Measurements from ENCODE around the gene ABL1. TPM values are rescaled to one million over a fixed set of nuclear protein-coding genes. Genes with fewer than 3 reads are reported as not detected.

Gene ABL1
- total RNA-seq, 1 experiment from 2014 or later, result 83.6 TPM

DNA sequence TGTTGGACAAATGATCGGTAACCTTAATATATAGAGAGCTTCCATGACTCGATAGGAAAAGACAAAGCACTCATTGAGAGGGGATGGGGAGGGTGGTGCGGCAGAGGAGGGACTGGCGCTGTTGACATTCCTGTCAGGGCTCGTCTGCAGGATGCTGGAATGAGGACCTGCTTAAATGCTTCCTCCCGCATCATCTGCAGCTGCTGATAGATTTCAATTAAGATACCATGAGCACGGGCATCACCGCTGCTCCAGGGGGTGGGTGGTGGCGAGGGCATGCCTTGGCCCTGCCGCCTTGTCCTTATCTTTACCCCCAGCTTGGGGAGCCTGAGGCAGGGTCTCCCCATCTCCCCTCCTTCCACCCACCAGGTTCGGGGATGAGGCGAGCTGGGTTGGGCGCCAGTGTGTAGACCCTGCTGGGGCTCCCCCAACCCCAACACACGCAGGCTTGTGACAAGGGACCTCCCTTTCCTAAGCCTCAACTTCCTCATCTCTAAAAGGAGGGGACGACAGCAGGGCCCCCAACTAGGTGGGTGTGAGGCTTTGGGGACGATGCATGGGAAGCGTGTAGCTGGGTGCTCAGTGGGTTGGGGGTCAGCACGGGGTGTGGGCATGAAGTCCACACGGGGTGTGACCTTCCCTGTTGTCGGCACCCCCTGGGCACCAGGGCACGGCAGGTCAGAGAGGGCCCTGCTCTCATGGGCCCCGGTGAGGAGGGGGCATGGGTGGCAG, 73.3 kb downstream of the ABL1 start:
- H2AK5ac ChIP-seq (ENCODE audit: insufficient read length, low read length), result no peak overlapping the region
- no peak overlapping the region; the same call in 1 of the 2 replicates for H3K14ac ChIP-seq (ENCODE audit: insufficient read depth, low read length)
- H3K79me2 ChIP-seq (ENCODE audit: insufficient read depth, low read length), result no peaks in the 10 kb centered on the region
- H3K9me3 ChIP-seq (ENCODE audit: control insufficient read depth, low read depth, low read length), result no peaks in the 10 kb centered on the region
- no peak overlapping the region for H3K9ac ChIP-seq (ENCODE audit: extremely low read depth, insufficient read length, low read length)
- no peak overlapping the region for H2AFZ ChIP-seq (ENCODE audit: low read length)
- no peak for DNase-seq
- H2BK15ac ChIP-seq (ENCODE audit: low read depth, low read length), result no peak overlapping the region
- no peak overlapping the region for H2BK5ac ChIP-seq (ENCODE audit: insufficient read length, low read length)
- H3K23me2 ChIP-seq (ENCODE audit: insufficient read length, low read depth, low read length, poor library complexity, severe bottlenecking), result no peaks in the 10 kb centered on the region
- H4K20me1 ChIP-seq (ENCODE audit: control insufficient read depth, insufficient read depth, insufficient read length), result no peaks in the 10 kb centered on the region
- H4K5ac ChIP-seq (ENCODE audit: insufficient read length, low read depth, low read length), result no peak overlapping the region
- Mint-ChIP-seq H3K27me3 (ENCODE audit: low read depth) (no peaks in the 10 kb centered on the region), H3K9me3 (no peaks in the 10 kb centered on the region), H3K4me1 (peaks cover 5 to 31% of the 10 kb centered on the region in 2 experiments), H3K4me3 (no peak overlapping the region), H3K27ac (no peak overlapping the region), H3K36me3 (ENCODE audit: insufficient read depth in 1 of 3, low read depth in 3 of 3) (no peaks in the 10 kb centered on the region; a peak in 1 of 7 replicates)
- no peak overlapping the region for H3T11ph ChIP-seq (ENCODE audit: low read length)
- TF ChIP-seq, protein P1, sequence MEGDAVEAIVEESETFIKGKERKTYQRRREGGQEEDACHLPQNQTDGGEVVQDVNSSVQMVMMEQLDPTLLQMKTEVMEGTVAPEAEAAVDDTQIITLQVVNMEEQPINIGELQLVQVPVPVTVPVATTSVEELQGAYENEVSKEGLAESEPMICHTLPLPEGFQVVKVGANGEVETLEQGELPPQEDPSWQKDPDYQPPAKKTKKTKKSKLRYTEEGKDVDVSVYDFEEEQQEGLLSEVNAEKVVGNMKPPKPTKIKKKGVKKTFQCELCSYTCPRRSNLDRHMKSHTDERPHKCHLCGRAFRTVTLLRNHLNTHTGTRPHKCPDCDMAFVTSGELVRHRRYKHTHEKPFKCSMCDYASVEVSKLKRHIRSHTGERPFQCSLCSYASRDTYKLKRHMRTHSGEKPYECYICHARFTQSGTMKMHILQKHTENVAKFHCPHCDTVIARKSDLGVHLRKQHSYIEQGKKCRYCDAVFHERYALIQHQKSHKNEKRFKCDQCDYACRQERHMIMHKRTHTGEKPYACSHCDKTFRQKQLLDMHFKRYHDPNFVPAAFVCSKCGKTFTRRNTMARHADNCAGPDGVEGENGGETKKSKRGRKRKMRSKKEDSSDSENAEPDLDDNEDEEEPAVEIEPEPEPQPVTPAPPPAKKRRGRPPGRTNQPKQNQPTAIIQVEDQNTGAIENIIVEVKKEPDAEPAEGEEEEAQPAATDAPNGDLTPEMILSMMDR (conservative IDR thresholded peaks at IDR 0.05), result no peak
- no peak overlapping the region for H3K4ac ChIP-seq (ENCODE audit: low read depth, low read length)
- no peak overlapping the region for H4K8ac ChIP-seq (replicated peaks; ENCODE audit: insufficient read length, low read depth, low read length)
- no peak overlapping the region for H3K4me2 ChIP-seq (ENCODE audit: insufficient read depth, insufficient read length, low read length)
- no peak overlapping the region for H3K27ac ChIP-seq (ENCODE audit: insufficient read length, low read depth, low read length)
- WGBS (ENCODE audit: extremely low coverage, insufficient read length, low lambda C conversion rate), result no CpG with 5 or more reads among the region's 22 CpGs
- H2BK120ac ChIP-seq (ENCODE audit: low read depth, low read length, poor library complexity, severe bottlenecking), result no peak overlapping the region
- no peaks in the 10 kb centered on the region for H3K4me1 ChIP-seq (ENCODE audit: insufficient read depth, low read length)
- H3K23ac ChIP-seq (ENCODE audit: insufficient read length, low read depth, low read length), result no peak overlapping the region
- H3K56ac ChIP-seq (ENCODE audit: insufficient read length, low read depth, low read length), result no peak overlapping the region
- H3K27me3 ChIP-seq (ENCODE audit: insufficient read depth, low read length), result no peaks in the 10 kb centered on the region
- no peak overlapping the region for H4K91ac ChIP-seq (ENCODE audit: insufficient read length, low read depth, low read length)
- H3K79me1 ChIP-seq (ENCODE audit: insufficient read depth, low read depth, low read length, poor library complexity, severe bottlenecking), result no peaks in the 10 kb centered on the region
- no peak overlapping the region for H2BK20ac ChIP-seq (ENCODE audit: low read depth, low read length, poor library complexity, severe bottlenecking)
- no peak overlapping the region for H2BK12ac ChIP-seq (ENCODE audit: insufficient read length, low read depth, low read length)
- H3K18ac ChIP-seq (ENCODE audit: insufficient read length, low read depth, low read length), result no peak overlapping the region
